ENCODE results near the gene ULBP1.
"Not testable (repeated sequence)": the region's sequence is repeated elsewhere in the genome, so short reads cannot be mapped to it uniquely, and the experiment has no call there.

The ULBP1 gene

DNA sequence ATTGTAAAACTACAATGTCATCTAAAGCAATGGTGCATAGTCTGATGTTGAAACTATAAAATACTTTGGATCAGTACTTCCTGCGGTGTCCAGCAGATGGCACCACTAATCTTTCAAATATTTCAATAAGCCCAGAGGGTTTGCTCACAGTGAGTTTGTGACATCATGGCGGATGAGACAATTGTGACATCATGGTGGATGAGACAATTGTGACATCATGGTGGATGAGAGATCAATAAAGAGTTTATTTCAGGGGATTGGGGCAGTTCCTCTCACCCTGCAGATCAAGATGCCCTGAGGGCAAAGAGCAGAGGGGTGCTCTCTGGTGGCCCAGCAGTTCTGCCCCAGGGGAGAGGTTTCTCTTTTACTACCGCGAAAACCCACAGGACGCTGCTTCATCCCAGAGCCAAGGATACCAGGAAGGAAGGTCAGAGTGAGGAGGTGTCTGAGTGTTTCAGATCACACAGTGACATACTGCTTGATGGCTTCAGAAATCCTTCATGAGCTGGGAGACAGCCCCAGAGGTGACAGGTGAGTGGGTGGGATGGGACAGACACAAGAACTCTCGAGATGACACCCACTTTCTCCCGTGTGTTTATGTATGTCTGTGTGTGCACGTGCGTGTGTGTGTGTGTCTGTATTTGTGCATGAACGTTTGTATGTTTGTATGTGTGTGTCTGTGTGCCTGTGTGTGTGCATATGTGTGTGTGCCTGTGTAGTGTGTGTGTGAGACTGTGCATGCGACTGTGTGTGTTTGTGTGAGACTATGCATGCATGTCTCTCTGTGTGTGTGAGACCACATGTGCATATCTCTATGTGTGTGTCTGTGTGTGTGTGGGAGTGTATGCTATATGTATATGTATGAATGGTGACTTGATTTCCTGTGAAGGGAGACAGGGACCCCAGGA, 29.2 kb upstream of the ULBP1 start:
- DNase-seq = peak; percentile 84

DNA sequence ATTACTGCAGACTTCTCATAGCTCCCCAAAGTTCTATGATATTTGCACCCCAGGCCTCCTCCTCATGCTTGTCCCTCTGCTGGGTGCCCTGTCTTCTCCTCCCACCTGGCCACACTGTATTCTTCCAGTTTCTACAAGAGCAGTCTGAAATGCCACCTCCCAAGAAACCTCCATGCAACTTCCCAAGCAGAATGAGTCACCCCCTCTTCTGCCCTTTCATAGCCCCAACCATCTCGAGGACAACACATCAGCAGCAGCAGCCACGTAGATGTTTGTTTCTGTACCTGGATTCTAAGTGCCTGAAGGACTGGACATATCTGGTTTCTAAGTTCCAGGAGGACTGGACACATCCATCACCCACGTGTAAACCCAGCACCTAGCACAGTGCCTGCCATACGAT, 28.5 kb upstream of the ULBP1 start:
- DNase-seq = no peak

DNA sequence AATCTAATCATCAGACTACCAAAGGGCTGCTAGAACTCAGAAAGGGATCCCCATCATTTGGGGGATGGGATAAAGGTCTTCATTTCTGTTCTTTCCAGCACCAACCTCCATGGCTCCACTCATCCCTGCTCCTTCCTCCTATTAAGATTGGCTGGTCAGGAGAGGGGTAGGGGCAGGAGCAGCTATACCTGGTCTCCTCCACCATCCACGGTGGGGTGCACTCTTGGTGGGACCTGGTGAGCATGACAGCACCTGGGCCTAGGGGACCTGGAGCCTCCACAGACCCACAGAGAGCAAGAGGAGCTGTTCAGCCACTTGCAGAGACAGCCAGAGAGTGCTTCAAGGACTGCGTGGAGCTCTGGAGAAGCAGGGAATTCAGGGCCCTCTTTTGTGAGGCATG, 28.1 kb upstream of the ULBP1 start:
- no peak for DNase-seq

DNA sequence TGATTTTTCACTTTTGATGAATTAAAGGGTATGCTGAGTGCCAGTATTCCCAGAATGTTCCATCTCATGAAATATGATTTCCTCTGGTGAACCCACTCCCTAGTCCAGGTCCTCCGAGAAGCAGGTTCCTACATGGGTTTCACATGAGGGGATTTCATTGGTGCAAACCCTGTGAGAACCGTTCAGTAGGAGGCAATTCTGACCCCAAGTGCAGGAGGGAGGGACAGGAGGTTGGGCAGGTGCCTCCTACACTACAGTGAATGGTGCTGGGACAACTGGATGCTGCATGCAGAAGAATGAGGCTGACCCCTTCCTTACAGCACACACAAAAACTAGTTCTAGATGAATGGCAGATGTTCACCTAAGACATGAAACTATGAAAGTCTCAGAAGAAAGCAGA, 27.0 kb upstream of the ULBP1 start:
- no peak for DNase-seq

DNA sequence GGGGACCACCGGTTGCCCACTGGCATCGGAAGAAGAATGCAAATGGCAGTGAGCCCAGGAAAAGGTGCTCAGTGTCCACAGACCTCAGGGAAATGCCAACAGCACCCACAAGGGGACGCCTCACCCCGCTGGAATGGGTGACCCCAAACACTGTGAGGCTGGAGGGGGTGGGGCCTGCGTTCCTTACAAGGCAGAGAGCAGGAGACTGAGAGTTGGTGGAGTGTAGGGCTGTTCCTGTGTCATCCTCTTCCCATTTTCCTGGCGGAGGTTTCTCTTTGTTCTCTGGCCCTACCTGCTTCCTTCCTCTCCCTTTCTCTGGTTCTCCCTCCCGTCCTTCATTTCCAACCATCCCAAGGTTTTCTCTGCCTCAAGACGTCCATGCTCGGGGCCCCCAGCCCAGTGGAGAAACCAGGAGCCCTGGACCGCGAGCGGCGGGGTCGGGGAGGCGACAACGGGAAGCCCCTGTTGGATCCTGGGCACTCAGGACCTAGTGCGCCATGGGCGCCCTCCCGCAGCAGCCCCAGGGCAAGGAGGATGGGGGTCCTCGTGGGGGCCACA, 25.7 kb upstream of the ULBP1 start:
- not testable (repeated sequence) for DNase-seq

DNA sequence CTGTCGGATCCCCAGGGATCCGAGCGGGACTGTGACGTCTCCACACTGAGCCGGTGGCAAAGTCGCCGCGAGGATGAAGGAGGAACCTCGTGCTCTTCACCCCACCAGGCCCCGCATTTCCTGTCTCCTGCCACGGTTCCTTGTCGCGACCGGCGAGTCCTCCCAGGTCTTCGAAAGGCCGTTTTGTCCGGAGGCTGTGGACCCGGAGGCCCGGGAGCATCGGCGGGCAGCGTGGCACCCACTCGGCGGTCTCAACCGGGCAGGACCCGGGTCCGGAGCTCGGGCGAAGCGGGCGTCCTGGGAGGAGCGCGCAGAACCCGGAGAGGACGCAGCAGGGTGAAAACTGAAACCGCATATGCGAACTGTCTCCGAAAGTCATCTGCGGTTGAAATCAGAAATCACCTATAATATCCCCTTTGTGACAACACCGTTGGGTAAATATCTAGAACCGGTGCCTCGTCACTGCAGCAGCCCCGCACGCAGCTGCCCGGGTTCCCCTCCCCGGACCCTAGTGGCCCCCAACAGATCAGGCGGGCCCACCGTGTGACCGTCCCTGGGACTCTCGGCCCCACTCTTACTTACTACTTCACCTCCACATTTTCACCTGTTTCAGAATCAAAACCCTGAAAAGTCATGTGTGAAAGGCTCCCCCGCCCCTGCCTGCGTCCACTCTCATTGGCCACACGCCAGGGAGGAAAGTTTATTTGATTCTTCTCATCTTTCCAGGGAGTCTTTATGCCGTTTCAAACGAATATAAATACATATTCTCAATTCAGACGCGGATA, 25.0 kb upstream of the ULBP1 start:
- peak; percentile 67 for DNase-seq

DNA sequence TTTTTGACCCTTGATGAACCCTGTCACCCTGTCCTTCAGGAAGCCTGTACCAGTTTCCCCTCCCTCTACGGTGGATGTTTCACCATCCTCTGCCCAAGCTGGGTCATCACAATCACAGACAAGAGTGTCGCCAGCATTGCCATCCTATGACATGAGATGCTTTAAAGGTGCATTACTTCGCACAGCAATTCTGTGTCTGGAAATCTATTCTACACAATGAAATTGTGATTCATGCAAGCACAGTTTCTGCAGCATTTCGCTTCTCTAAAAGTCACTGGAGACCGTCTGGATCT, 24.4 kb upstream of the ULBP1 start:
- no peak for DNase-seq

DNA sequence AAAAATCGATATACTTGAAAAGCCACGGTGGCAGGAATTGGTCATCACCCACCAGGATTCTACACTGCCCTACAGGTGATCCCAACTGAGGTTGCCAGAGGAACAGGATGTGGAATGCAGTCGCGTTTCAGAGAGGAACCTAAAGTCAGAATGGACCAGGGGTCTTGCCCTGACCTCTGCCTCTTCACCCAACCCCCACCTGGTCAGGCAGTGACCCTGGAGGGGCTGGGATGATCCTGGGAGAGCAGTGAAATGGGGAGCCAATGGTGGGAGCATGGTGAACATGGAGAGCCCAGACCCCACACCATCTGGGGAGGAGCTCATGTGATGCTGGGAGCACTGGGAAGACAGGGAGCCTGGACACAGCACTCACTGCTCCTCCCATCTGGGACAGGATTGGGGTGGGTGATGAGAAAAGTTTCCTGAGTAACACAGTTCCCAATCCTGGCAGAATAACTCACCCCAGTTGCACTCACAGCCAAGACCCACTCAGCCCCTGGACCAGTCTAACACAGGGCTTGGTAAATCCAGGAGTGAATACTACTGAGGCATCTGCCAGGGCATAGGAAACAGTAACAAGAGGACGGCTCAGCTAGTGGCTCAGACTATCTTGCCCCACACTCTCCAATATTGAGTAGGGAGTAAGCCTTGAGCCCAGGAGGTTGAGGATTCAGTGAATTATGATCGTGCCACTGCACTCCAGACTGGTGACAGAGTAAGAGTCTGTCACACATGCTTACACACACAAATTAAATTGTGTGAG, 23.7 kb upstream of the ULBP1 start:
- DNase-seq = peak; percentile 50

DNA sequence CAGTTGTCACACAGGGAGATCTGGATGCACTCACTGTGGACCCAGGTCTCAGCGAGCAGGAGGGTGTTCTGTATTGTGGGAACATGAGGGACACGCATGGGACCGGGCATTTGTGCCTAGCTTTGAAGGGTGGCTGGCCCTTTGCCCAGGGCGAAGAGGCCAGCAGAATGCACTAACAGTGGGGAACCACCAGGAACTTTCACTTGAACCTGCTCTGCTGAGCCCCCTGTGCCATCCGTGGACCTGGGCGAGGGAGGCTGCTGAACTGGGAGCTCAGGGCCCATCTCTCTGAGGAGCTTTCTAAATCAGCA, 23.1 kb upstream of the ULBP1 start:
- peak; percentile 57 for DNase-seq

DNA sequence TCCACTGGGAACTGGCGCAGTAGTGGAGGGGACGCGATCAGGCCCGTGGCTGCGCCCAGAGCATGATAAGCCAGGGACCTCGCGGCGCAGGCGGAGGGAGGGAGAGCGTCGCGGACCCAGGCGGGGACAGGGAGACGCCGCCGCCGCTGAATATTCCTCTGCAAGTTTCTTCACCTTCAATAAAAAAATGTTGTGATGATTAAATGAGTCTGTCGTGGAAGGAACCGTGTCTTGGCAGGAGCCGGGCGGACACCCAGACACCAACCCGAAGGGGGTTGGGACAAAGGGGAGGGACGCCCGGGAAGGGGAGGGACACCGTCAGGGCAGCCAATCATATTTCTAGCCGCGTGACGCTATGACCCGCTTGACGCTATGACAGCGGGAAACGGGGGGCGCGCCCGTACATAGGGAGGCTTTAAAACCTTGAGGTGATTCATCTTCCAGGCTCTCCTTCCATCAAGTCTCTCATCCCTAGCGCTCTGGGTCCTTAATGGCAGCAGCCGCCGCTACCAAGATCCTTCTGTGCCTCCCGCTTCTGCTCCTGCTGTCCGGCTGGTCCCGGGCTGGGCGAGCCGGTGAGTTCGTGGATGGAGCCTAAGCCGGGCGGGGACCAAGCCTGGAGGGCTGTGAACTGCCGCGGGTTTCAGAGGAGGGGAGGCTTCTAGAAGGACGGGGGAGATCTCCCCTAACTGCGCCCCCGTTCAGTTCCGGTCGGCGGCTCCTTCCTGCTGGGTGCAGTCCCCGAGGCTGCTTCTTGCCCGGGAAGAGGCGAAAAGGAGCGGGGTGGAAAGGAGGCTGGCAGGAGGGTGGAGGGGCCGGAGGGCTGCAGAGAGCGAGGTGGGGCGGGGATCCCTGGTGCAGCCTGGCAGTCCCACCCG, 21.9 kb upstream of the ULBP1 start, which contains the start of gene ULBP2:
ULBP2 (plus strand) TSS at position 432 of the 878 bp plus-strand sequence; CDS start at position 491, 59 bp downstream.
- peak; percentile 89 for DNase-seq

DNA sequence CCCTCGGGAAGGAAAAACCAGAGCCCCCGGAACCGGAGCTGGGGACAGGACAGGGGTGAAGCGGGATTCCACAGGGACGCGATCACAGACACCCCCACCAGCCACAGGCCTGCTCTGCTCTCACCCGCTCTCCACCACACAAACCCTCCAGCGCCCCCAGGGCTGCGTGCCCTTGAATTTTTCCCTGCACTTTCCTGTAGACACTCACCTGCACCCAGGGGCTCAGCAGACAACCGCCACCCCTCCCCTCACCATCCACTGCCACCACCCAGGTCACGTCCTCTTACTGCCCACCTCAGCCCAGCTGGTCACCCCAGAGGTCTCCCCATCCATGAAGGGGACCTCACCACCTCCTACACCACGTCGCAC, 21.3 kb upstream of the ULBP1 start:
- no peak for DNase-seq

DNA sequence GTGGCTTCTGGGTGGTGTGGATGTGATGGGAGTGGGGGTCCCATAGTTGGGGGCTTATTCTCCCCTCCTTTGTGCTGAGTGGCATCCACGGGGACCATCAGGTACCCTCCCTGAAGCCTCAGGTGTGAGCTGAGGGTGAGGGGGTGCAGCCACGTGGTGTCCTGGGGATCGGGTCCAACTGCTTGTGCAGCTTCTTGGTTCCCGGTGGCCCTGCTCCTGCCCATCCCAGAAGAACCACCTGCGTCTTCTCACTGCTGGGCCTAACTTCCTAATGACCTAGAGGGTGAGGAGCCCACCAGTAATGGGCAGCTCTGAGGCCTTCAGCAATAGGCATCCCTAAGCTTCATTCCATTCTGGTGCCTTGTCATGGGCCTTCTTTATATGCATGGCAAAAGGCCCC, 20.4 kb upstream of the ULBP1 start:
- DNase-seq = peak; percentile 46

DNA sequence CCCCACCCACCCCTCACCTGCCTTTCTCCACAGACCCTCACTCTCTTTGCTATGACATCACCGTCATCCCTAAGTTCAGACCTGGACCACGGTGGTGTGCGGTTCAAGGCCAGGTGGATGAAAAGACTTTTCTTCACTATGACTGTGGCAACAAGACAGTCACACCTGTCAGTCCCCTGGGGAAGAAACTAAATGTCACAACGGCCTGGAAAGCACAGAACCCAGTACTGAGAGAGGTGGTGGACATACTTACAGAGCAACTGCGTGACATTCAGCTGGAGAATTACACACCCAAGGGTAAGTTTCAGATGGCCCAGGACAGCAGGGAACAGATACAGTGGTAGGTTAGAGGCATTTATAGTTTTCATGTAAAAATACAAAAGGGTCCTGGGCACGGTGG, 18.5 kb upstream of the ULBP1 start:
- peak; percentile 33 for DNase-seq

DNA sequence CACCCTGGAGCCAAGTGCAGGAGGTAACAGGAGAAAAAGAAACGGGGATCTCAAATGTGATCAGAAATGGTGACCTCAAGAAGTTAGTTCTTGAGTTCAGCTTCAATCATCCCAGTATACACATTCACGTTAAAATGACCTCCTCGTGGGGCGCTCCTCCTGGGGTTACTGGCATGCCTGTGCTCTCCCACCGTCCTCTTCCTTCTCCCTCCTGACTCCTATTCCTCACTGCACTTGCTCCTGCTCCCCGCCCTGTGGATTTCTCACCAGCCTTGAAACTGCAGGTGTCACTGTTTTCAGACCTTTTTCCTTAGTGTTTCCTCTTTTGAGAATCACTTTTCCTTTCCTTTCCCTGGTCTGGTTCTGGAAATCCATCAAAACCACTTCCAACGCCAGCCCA, 17.1 kb upstream of the ULBP1 start:
- peak; percentile 10 for DNase-seq

DNA sequence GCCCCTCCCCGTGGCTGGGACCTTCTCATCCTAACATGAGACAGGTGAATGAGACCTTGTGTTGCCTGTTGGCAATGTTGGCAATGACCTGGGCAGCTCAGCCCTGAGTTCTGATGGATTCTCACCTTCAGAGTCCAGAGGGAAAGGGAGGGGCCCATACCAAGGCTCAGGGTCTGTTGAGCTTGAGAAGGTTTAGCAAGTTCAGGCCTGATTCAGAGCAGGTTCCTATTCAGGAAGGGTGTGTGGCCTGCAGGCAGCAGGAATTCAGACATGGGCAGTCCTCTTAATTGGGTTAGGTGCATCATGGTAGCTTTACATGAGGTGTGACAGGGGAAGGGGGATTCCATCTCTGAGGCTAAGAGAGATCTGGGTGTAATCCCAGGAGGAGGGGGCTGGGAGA, 16.2 kb upstream of the ULBP1 start:
- DNase-seq = not testable (repeated sequence)

DNA sequence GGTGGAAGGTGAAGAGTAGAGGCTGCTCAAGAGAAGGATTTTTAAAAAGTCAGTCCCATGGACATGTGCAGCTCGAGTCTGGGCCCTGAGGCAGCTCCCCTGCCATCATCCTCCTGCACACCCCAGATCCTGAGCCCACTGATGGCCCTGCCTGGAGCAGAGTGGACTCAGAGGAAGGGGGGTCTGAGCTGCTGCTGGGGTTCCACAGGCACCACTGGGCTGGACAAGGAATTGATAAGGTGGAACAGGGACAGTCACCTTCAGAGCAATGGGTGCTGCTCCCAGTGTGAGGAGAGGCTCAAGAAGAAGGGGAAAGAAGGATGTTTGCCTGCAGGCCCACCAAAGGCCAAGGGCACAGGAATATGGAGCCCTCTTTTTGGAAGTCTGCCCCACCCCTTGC, 15.7 kb upstream of the ULBP1 start:
- no peak for DNase-seq

DNA sequence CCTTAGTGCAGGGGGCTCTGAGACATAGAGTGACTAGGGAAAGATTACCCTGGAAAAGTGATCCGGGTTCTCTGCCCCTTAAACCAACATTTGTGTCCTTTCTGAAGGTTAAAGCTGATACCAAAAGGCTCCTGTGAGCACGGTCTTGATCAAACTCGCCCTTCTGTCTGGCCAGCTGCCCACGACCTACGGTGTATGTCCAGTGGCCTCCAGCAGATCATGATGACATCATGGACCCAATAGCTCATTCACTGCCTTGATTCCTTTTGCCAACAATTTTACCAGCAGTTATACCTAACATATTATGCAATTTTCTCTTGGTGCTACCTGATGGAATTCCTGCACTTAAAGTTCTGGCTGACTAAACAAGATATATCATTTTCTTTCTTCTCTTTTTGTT, 15.1 kb upstream of the ULBP1 start:
- DNase-seq = no peak

DNA sequence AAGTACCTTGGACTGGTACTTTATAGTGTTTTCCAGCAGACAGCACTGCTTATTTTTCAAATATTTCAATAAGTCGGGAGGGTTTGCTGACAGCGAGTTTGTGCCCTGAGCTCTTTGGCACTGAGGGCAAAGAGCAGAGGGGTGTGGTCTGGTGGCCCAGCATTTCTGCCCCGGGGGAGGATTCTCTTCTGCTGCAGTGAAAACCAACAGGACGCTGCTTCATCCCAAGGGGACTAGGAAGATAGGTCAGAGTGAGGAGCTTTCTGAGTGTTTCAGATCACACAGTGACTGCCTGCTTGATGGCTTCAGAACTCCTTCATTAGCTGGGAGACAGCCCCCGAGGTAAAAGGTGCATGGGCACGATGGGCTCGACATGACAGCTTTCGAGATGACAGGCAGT, 13.3 kb upstream of the ULBP1 start:
- DNase-seq = peak; percentile 43

DNA sequence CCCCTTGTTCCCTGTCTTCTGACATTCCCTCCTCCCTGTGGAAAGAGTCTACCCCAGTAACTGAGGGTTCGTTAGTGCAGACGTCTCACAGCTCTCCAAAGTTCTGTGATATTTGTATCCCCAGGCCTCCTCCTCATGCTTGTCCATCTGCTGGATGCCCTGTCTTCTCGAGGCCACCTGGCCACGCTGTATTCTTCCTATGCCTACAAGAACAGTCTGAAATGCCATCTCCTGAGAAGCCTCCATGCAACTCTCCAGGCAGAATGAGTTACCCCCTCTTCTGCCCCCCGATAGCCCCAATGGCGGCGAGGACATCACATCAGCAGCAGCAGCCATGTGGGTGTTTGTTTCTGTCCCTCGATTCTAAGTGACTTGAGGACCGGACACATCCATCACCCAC, 12.6 kb upstream of the ULBP1 start:
- no peak for DNase-seq

DNA sequence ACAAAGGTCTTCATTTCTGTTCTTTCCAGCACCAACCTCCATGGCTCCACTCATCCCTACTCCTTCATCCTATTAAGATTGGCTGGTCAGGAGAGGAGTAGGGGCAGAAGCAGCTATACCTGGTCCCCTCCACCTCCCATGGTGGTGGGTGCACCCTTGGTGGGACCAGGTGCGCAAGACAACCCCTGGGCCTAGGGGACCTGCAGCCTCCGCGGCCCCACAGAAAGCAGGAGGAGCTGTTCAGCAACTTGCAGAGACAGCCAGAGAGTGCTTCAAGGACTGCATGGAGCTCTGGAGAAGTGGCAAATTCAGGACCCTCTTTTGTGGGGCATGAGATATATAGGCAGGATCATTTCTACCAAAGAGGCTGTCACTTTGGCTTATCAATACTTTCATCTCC, 12.1 kb upstream of the ULBP1 start:
- DNase-seq = no peak

DNA sequence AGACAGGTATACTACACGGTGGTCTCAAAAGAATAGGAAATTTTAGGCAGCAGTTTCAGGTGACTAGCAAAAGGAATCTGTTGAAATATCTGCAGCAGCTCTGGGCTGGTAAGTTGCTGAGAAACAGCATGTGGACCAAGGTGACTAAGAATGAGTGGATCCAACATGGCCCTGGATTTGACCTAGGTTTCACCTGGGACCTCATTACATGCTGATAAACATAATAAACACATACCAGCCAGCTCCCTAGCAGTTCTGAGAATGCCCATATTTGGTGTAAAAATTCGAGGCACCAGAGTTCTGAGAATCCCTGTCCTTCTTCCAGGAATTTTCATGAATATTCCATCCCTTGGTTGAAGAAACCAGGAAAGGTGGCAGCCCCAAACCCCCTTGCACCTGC, 10.4 kb upstream of the ULBP1 start:
- peak; percentile 34 for DNase-seq

DNA sequence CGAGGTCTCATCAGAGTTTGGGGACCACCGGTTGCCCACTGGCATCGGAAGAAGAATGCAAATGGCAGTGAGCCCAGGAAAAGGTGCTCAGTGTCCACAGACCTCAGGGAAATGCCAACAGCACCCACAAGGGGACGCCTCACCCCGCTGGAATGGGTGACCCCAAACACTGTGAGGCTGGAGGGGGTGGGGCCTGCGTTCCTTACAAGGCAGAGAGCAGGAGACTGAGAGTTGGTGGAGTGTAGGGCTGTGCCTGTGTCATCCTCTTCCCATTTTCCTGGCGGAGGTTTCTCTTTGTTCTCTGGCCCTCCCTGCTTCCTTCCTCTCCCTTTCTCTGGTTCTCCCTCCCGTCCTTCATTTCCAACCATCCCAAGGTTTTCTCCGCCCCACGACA, 9.8 kb upstream of the ULBP1 start:
- DNase-seq = peak; percentile 32
